ENCODE data around the gene POLN.

DNA sequence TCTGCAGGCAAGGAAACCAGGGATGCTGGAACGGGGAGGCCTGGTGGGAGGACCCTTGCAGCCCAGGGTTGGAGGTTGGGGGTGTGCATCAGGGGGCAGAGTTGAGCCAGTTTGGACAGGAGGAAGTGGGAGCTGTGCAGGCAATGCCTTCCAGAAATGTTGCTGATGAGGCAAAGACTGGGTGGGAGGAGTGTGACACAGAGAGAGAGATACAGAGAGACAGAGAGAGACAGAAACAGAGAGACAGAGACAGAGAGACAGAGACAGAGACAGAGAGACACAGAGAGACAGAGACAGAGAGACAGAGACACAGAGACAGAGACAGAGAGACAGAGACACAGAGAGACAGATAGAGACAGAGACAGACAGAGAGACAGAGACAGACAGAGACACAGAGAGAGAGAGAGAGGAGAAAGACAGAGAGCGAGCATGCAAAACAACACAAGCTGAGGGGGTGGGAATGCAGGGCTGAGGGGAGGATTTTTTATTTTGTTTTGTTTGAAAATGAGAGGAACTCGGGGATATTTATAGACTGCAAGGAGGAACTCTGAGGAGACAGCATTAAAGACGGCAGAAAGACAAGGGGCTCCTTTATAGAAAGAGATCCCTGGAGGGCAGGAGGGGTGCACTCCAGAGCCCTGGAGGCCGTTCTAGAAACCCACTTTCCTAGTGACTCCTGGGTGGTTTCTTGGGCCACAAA, 1.9 kb upstream of the POLN start:
- TF ChIP-seq POLR2A (IDR thresholded peaks at IDR 0.05; ENCODE audit: extremely low read depth, insufficient read length) (no peak), CTCF (IDR thresholded peaks at IDR 0.05; ENCODE audit: low read depth, low read length) (peak; percentile 81), MYC (IDR thresholded peaks at IDR 0.05; ENCODE audit: low read depth, low read length) (no peak; the same call in 1 of the 2 replicates)
- TF ChIP-seq, protein P1, sequence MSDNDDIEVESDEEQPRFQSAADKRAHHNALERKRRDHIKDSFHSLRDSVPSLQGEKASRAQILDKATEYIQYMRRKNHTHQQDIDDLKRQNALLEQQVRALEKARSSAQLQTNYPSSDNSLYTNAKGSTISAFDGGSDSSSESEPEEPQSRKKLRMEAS (IDR thresholded peaks at IDR 0.05; ENCODE audit: low read depth, low read length), result no peak; the same call in 1 of the 2 replicates
